DMS79 (cell line): Measurements from ENCODE around the gene MRPL55.

Source experiments
- DNase-seq: peaks from one replicate; lab custom pipeline; 2025; lab: John Stamatoyannopoulos, UW

The MRPL55 gene

DNA sequence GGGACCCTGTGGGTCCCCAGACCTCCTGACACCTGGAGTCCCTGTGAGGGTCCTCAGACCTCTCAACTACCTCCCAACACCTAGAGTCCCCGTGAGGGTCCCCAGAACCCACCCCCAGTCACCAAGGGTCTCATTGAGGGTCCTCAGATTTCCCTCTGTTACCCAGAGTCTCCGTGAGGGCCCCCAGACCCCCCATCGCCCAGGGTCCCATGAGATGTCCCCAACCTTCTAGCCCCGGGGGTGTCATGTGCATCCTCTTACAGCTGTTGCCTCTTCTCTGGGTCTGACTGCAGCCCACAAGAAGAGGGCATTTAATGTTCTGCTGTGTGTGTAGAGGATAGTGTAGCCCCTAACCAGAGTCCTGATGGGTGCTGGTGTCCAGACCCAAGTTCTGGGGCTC lies 38.7 kb upstream of the MRPL55 start:
- no peak for DNase-seq

GRCh38 chr1:228147151-228147693 lies 38.1 kb upstream of the MRPL55 start:
- DNase-seq, result no peak

DNA sequence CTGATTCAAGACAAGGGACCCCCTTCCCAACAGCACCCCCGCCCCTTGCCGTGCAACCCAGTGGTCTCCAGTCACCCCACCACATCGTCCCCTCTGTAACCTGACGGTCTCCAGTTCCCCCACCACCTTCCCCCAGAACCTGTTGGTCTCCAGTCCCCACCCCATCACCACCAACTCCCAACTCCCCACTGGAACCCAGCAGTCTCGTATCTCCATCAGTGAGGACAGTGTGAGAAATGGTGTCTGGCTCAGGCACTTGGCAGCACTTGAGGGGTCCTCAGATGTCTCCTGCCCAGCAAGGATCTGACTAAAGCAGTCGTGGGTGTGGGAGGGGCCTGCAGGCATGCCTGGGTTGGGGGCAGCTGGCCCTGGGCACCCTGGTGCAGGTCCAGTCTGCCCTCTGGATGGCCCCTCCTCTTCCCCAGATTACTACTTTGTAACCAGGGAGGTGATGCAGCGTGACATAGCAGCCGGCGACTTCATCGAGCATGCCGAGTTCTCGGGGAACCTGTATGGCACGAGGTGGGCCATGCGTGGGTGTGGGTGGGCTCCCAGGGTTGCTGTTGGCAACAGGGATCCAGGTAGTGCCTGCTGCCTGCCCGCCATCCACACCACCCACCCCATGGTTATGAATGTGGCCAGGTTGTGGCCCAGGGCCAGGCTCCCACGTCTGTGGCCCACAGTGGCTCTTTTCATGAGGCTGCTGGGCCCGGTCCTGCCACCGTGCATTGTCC lies 37.5 kb upstream of the MRPL55 start:
- DNase-seq, result no peak

DNA sequence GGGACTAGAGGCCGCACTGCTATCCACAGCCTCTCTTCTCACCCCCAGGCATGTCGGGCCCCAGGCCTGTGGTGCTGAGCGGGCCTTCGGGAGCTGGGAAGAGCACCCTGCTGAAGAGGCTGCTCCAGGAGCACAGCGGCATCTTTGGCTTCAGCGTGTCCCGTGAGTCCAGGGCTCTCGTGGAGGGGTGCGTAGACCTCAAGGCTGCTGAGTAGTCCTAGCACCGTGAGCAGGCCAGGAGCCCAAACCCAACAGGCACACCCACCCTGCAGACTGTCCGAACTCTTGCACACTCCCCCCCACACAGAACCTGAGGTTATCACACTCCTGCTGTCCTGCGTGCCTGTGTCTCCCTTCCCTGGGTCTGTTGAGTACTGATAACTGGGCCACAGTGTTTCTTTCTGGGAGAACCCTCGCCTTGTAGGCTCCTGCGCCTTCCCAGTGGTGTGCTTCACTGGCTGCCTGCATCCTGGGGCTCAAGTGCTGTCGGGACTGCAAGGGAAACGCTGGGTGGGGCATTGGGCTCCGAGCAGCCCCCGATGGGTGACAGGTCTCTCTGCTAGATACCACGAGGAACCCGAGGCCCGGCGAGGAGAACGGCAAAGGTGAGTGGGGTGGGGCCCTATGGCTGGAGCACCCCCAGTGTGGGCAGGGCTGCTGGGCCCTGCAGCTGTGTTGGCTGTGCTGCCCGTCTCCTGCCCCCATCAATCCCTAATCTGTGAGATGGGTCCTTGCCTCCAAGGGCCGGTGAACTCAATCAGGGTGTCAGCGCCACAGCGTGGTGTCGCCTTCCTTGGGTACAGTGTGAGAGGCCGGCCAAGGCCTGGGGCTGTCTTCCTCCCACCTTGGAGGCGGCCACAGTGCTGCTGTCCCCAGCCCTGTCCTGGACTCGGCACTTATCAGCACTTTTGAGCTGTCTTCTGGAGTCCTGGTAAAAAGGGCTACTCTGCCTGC lies 36.6 kb upstream of the MRPL55 start:
- no peak for DNase-seq

GRCh38 chr1:228144993-228145343 lies 35.9 kb upstream of the MRPL55 start:
- no peak for DNase-seq

GRCh38 chr1:228144193-228144992 lies 35.3 kb upstream of the MRPL55 start:
- no peak for DNase-seq

GRCh38 chr1:228143480-228144192 lies 34.5 kb upstream of the MRPL55 start:
- DNase-seq, result no peak

GRCh38 chr1:228142701-228143136 lies 33.6 kb upstream of the MRPL55 start:
- no peak for DNase-seq

DNA sequence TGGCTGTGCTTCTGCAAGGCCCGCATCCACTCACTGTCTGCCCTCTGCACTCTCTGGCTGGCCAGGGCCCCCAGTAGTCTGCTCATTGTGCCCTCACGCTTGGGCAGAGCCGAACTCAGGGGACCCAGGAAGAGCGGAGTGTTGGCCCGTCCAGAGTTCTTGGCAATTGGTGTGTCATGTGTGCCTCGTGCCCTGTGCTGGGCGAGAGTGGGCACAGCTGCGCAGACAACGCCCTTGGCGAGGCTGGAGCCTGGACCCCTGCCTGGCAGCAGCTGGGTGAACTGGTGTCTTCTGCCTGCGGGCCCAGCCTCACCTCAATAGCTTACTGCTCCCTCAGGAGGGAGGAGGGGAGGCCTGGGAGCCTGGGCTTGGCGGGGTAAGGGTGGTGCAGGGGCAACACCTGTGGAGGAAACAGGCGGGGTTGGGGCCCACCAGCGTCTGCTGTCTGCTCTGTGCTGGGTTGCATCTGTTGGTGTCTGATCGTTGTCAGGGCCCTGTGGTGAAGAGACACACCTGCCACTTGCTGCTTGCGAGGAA lies 33.1 kb upstream of the MRPL55 start:
- DNase-seq, result no peak

GRCh38 chr1:228141226-228142044 lies 32.3 kb upstream of the MRPL55 start:
- DNase-seq, result peak; percentile 69

- DNase-seq, result no peak
These were observed 31.7 kb upstream of the MRPL55 start for GRCh38 chr1:228140724-228141225.

GRCh38 chr1:228139931-228140723 lies 31.0 kb upstream of the MRPL55 start, which contains the start of gene GUK1:
TSS of gene GUK1 (plus strand) at chr1:228140279. CDS start at chr1:228140303, 24 bp downstream.
- peak; percentile 96 for DNase-seq

DNA sequence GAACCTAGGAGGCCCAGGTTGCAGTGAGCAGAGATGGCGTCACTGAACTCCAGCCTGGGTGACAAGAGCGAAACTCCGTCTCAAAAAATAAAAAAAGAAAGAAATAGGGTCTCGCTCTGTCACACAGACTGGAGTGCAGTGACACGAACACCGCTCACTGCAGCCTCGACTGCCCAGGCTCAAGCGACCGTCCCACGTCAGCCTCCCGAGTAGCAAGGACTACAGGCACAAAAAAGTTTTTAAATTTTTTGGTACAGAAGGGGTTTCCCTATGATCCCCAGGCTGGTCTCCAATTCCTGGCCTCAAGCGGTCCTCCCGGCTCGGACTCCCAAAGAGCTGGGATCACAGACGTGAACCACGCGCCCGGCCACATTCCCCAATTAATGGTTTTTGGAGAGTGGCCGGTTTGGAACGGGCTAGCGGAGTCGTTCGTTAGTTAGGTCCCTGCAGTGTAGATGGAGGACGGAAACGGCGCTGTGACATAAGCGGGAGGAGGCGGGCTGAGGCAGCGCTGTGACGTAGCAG lies 30.4 kb upstream of the MRPL55 start:
- no peak for DNase-seq

GRCh38 chr1:228136901-228137300 lies 27.8 kb upstream of the MRPL55 start:
- DNase-seq, result no peak

GRCh38 chr1:228134591-228134990 lies 25.5 kb upstream of the MRPL55 start:
- DNase-seq, result no peak

DNA sequence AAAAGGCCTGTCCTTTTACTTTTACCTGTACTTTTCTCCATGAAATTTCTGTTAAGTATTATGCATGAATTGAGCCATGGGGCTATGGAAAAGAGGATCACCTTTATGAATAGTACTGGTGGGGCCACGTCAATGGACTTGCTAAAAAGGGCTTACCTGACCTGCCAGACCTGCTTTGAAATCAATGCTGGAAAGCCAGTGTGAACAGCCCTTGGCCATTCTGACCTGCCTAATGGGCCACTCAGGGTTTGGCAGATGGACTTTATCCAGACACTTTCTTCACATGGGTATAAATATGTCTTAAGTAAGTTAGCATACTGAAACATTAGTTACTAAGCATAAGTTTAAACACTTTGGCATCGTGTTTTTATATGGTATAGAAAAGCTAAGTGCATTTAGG lies 22.7 kb upstream of the MRPL55 start:
- DNase-seq, result no peak

DNA sequence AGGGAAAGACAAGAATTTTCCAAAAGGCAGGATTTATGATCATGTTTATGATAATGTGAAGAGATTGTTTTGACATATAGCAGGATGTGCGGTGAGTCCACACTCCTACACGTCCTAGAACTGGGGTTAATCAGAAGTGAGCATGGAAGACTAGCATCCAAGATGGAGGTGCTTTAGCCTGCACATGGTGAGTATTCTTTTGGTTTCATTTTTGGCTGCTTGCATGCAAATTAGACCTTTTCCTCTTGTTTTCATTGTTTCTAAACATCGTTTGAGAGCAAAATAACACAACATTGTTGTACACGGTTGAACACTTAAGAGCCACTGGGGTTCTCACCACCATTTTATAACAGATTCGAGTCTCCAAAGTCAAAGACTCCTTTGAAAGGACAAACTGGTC lies 16.1 kb upstream of the MRPL55 start:
- DNase-seq, result no peak

DNA sequence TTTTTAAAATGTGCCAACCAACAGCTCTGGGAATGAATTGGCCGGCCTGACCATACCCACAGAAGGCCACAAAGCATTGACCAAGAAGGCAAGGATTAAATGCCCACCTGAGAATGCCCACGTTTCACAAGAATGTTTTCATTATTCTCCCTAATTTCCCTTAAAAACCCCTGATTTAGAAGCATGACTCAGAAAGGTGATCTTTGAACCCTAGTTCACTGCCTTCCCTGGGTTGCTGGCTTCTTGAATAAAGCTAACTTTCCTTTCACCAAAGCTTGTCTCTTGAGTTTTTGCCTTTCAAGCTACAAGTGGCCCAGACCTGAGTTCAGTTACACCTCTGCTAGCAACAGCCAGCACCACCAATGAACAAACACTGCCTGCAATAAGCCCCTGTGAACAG lies 14.4 kb upstream of the MRPL55 start:
- no peak for DNase-seq

DNA sequence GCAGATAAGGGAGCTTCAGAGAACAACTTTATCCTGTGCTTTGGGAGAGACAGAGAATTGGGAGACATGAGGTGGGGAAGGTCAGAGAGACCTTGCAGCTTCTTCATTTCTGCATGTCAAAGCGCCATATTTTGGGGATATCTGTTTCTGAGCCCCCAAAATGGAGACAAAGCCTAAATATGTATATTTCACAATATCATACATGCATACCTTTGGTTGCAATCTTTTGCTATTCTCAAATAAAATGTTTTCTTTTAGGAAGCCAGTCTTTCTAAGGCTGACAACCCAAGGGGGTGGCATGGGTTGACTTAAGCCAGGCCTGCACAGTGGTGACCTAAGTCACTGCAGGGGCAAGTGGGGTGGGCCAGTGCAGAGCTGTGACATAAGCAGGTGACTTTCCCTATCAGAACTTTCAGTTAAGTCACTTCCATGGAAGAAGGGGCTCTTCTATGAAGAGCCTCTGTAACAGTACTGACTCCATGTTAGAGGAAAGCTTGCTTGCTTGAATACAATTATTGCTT lies 13.9 kb upstream of the MRPL55 start:
- DNase-seq, result no peak
